Smooth muscle cell (in vitro differentiated cells): ENCODE measurements around the gene DCC. TPM values are rescaled to one million over a fixed set of nuclear protein-coding genes. Genes with fewer than 3 reads are reported as not detected.
"Not testable (repeated sequence)": the region's sequence is repeated elsewhere in the genome, so short reads cannot be mapped to it uniquely, and the experiment has no call there.

Experiments
- DNase-seq: peaks from one replicate; lab custom pipeline; 2025; ENCODE audit not compliant: unreplicated experiment; lab: John Stamatoyannopoulos, UW
- H2AFZ ChIP-seq: fragments of 200-600 bp; sonication (generic); 2 replicates; pipeline ENCODE4 v1.6.0; 2016; ENCODE audit warnings: antibody characterized with exemption, low read depth, mild to moderate bottlenecking
- H3F3A ChIP-seq: fragments of 200-600 bp; sonication (generic); 2 replicates; pipeline ENCODE4 v1.6.0; 2017; ENCODE audit warnings: antibody characterized with exemption, low read depth
- H3K27ac ChIP-seq: fragments of 200-600 bp; sonication (generic); 2 replicates; pipeline ENCODE4 v1.5.1; 2016; ENCODE audit warnings: low read depth, mild to moderate bottlenecking
- H3K27me3 ChIP-seq: fragments of 200-600 bp; sonication (generic); 2 replicates; pipeline ENCODE4 v1.6.1; 2016; ENCODE audit warnings: low read depth, mild to moderate bottlenecking
- H3K36me3 ChIP-seq: fragments of 200-600 bp; sonication (generic); 2 replicates; pipeline ENCODE4 v1.5.1; 2016; ENCODE audit warnings: low read depth
- H3K4me1 ChIP-seq: fragments of 200-600 bp; sonication (generic); 2 replicates; pipeline ENCODE4 v1.5.1; 2016; ENCODE audit warnings: low read depth
- H3K4me2 ChIP-seq: fragments of 200-600 bp; sonication (generic); 2 replicates; pipeline ENCODE4 v1.6.0; 2016; ENCODE audit warnings: mild to moderate bottlenecking
- H3K4me3 ChIP-seq: fragments of 200-600 bp; sonication (generic); 2 replicates; pipeline ENCODE4 v1.5.1; 2016; ENCODE audit warnings: mild to moderate bottlenecking
- H3K79me2 ChIP-seq: fragments of 200-600 bp; sonication (generic); 2 replicates; pipeline ENCODE4 v1.6.0; 2016; ENCODE audit warnings: low read depth, mild to moderate bottlenecking
- H3K9ac ChIP-seq: fragments of 200-600 bp; sonication (generic); 2 replicates; pipeline ENCODE4 v1.6.0; 2016; ENCODE audit warnings: low read depth
- H3K9me3 ChIP-seq: fragments of 200-600 bp; sonication (generic); replicated peaks from 2 replicates; pipeline ENCODE4 v1.5.1; 2016; ENCODE audit warnings: low read depth
- H4K20me1 ChIP-seq: fragments of 200-600 bp; sonication (generic); 2 replicates; pipeline ENCODE4 v1.6.0; 2016; ENCODE audit warnings: low read depth
- CTCF ChIP-seq: fragments of 200-600 bp; sonication (generic); IDR thresholded peaks from 2 replicates; pipeline ENCODE4 v1.5.1; 2017; ENCODE audit warnings: borderline replicate concordance, mild to moderate bottlenecking, antibody characterized with exemption; ENCODE audit not compliant: insufficient read depth, poor library complexity, severe bottlenecking
- WGBS: methylation state at CpG from one replicate; pipeline ENCODE4 v1.1.7; 2016; ENCODE audit warnings: low lambda C conversion rate; 5-methylcytosine and 5-hydroxymethylcytosine counted together
- polyA plus RNA-seq: library from polyadenylated mRNA; unstranded; fragments of >200 nt; fragmentation: Nextera tagmentation; extraction: Ambion mirVana; gene quantifications from 2 replicates; pipeline ENCODE4 v1.2.1, GENCODE V29; 2016
- total RNA-seq: library from RNA; depleted of rRNA; stranded (reverse); fragments of >200 nt; gene quantifications from 2 replicates; pipeline ENCODE4 v1.2.3, GENCODE V29; 2014

DCC gene
- total and polyA plus RNA-seq, 2 experiments from 2014 or later = not detected

DNA sequence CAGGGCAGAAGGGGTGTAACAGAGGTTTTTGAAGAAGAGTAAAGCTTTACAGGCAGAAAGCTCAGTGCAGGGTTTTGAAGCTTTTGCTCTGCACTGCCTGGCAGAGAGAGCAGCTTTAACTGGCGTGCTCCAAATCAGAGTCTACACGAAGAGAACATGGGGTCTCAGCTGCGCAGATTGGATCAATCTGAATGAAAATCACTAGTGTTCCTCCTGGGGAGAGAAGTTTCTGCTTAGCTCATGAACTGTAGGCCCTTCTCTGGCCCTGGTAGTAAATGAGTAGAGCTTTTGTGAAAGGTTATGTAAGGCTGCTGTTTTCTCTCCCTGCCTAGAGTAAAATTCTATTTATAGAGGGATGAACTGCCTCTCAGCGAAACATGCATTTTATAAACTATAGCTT lies 13.6 kb downstream of the DCC start:
- no peak overlapping the region for H2AFZ ChIP-seq
- 91% methylated on average over 4 of the region's 4 CpGs for WGBS

DNA sequence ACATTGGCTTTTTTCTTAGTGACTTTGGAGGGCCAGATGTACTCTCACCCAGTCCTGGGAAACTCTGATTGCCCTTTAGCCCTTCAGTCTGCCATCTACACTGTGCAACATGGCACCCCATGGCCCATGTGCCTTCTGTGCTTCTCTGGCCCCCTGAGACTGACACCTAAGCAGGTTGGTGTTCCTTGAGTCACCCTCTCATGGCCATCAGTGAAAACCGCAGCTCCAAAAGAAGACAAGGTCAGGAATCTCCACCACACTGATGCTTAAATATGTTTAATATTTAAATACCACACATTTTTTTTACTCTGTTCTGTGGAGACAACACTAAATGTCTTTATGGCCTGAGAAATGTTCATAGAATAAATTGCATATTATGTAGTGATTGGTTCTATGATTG lies 23.9 kb downstream of the DCC start:
- 95% methylated on average over 1 of the region's 1 CpG for WGBS
- Histone ChIP-seq H3K4me1 (no peaks in the 10 kb centered on the region), H3K27ac (no peak overlapping the region), H3K4me2 (no peak overlapping the region), H3K79me2 (no peaks in the 10 kb centered on the region), H2AFZ (no peak overlapping the region), H3F3A (no peaks in the 10 kb centered on the region), H3K9ac (no peak overlapping the region), H3K4me3 (no peak overlapping the region), H3K27me3 (no peaks in the 10 kb centered on the region), H3K36me3 (no peaks in the 10 kb centered on the region), H4K20me1 (no peaks in the 10 kb centered on the region), H3K9me3 (no peaks in the 10 kb centered on the region)
- TF ChIP-seq CTCF = no peak
- DNase-seq = no peak

More for the DNA sequence above, 13.6 kb downstream of the DCC start:
- Histone ChIP-seq H3F3A (no peaks in the 10 kb centered on the region), H3K9me3 (no peaks in the 10 kb centered on the region), H3K9ac (no peak overlapping the region), H3K27ac (no peak overlapping the region), H4K20me1 (no peaks in the 10 kb centered on the region), H3K27me3 (no peaks in the 10 kb centered on the region), H3K36me3 (no peaks in the 10 kb centered on the region), H3K4me2 (no peak overlapping the region), H3K4me3 (no peak overlapping the region), H3K4me1 (no peaks in the 10 kb centered on the region), H3K79me2 (no peaks in the 10 kb centered on the region)
- DNase-seq = no peak
- no peak for TF ChIP-seq CTCF

- H3K9ac ChIP-seq, H3K27me3 ChIP-seq, H3K4me2 ChIP-seq, DNase-seq, H3K9me3 ChIP-seq, H3K27ac ChIP-seq, H3K79me2 ChIP-seq, H4K20me1 ChIP-seq, H3K36me3 ChIP-seq, H2AFZ ChIP-seq, H3K4me3 ChIP-seq, H3F3A ChIP-seq, H3K4me1 ChIP-seq: not testable (repeated sequence)
- WGBS = 95% methylated on average over 27 of the region's 27 CpGs
These were observed 26.9 kb downstream of the DCC start for GRCh38 chr18:52366851-52367250.

GRCh38 chr18:52367953-52368742 lies 28.2 kb downstream of the DCC start:
- Histone ChIP-seq H4K20me1 (no peaks in the 10 kb centered on the region), H3K4me3 (no peak overlapping the region), H3K79me2 (no peaks in the 10 kb centered on the region), H3K9ac (no peak overlapping the region), H3K27me3 (no peaks in the 10 kb centered on the region), H3K27ac (no peak overlapping the region), H3F3A (no peaks in the 10 kb centered on the region), H3K9me3 (no peaks in the 10 kb centered on the region), H3K4me1 (no peaks in the 10 kb centered on the region), H3K36me3 (no peaks in the 10 kb centered on the region), H2AFZ (no peak overlapping the region), H3K4me2 (no peak overlapping the region)
- DNase-seq = no peak
- TF ChIP-seq CTCF = no peak
- 88% methylated on average over 3 of the region's 3 CpGs for WGBS
